Ishikawa (cell line): ENCODE results near the gene AFM.

Experiments
- CEBPB ChIP-seq: IDR thresholded peaks from 2 replicates; pipeline ENCODE4 v1.6.1; 2012
- CREB1 ChIP-seq: IDR thresholded peaks from 2 replicates; pipeline ENCODE4 v1.6.1; 2012; ENCODE audit warnings: low read depth
- EGR1 ChIP-seq: IDR thresholded peaks from 2 replicates; pipeline ENCODE4 v1.6.1; 2012
- EP300 ChIP-seq: IDR thresholded peaks from 2 replicates; pipeline ENCODE4 v1.6.1; 2012; ENCODE audit warnings: borderline replicate concordance
- FOXM1 ChIP-seq: IDR thresholded peaks from 2 replicates; pipeline ENCODE4 v1.6.1; 2012; ENCODE audit warnings: low read depth, borderline replicate concordance
- NFIC ChIP-seq: IDR thresholded peaks from 2 replicates; pipeline ENCODE4 v1.6.1; 2012
- RAD21 ChIP-seq: IDR thresholded peaks from 2 replicates; pipeline ENCODE4 v1.6.1; 2012; ENCODE audit warnings: low read depth
- TAF1 ChIP-seq: IDR thresholded peaks from 2 replicates; pipeline ENCODE4 v1.6.1; 2012; ENCODE audit warnings: low read depth, mild to moderate bottlenecking
- TCF12 ChIP-seq: IDR thresholded peaks from 2 replicates; pipeline ENCODE4 v1.6.1; 2012; ENCODE audit warnings: low read depth
- TEAD4 ChIP-seq: IDR thresholded peaks from 2 replicates; pipeline ENCODE4 v1.6.1; 2012
- YY1 ChIP-seq: IDR thresholded peaks from 2 replicates; pipeline ENCODE4 v1.6.1; 2012; ENCODE audit warnings: low read depth
- ZBTB7A ChIP-seq: IDR thresholded peaks from 2 replicates; pipeline ENCODE4 v1.6.1; 2012; ENCODE audit warnings: low read depth
- TF ChIP-seq, protein P1 (sequence below): IDR thresholded peaks from 2 replicates; pipeline ENCODE4 v1.6.1; 2012
- TF ChIP-seq, protein P2 (sequence below): IDR thresholded peaks from 2 replicates; pipeline ENCODE4 v1.6.1; 2012
- TF ChIP-seq, protein P3 (sequence below): IDR thresholded peaks from 2 replicates; pipeline ENCODE4 v1.6.1; 2012; ENCODE audit warnings: low read depth, mild to moderate bottlenecking

AFM gene

DNA sequence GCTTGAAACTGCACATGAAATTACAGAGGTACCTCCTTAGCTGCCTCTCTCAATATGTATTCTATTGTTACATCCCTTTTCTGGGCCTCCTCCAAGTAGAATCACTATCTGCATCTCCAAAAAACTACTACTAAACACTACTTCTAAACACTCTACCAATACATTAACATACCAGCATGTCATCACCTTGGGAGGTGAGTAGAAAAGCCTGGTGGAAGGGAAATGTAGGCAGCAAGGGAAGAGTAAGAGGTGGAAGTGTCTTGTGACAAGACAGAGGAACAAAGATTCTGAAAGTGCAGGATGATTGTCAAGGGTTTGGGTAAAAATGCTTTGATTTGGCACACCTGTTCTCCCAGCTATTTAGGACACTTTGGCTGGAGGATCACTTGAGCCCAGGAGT is 3.5 kb downstream of the AFM start:
- TF ChIP-seq CEBPB = no peak
- no peak for TF ChIP-seq TCF12
- TF ChIP-seq TAF1 = no peak
- TF ChIP-seq, protein P1, sequence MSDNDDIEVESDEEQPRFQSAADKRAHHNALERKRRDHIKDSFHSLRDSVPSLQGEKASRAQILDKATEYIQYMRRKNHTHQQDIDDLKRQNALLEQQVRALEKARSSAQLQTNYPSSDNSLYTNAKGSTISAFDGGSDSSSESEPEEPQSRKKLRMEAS = no peak
- no peak for TF ChIP-seq CREB1
- TF ChIP-seq YY1 = no peak
- TF ChIP-seq FOXM1 = no peak
- TF ChIP-seq RAD21 = no peak
- no peak for TF ChIP-seq EP300
- no peak for TF ChIP-seq EGR1
- TF ChIP-seq, protein P2, sequence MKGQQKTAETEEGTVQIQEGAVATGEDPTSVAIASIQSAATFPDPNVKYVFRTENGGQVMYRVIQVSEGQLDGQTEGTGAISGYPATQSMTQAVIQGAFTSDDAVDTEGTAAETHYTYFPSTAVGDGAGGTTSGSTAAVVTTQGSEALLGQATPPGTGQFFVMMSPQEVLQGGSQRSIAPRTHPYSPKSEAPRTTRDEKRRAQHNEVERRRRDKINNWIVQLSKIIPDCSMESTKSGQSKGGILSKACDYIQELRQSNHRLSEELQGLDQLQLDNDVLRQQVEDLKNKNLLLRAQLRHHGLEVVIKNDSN = no peak
- TF ChIP-seq ZBTB7A = no peak
- TF ChIP-seq NFIC = no peak
- no peak for TF ChIP-seq TEAD4
- TF ChIP-seq, protein P3, sequence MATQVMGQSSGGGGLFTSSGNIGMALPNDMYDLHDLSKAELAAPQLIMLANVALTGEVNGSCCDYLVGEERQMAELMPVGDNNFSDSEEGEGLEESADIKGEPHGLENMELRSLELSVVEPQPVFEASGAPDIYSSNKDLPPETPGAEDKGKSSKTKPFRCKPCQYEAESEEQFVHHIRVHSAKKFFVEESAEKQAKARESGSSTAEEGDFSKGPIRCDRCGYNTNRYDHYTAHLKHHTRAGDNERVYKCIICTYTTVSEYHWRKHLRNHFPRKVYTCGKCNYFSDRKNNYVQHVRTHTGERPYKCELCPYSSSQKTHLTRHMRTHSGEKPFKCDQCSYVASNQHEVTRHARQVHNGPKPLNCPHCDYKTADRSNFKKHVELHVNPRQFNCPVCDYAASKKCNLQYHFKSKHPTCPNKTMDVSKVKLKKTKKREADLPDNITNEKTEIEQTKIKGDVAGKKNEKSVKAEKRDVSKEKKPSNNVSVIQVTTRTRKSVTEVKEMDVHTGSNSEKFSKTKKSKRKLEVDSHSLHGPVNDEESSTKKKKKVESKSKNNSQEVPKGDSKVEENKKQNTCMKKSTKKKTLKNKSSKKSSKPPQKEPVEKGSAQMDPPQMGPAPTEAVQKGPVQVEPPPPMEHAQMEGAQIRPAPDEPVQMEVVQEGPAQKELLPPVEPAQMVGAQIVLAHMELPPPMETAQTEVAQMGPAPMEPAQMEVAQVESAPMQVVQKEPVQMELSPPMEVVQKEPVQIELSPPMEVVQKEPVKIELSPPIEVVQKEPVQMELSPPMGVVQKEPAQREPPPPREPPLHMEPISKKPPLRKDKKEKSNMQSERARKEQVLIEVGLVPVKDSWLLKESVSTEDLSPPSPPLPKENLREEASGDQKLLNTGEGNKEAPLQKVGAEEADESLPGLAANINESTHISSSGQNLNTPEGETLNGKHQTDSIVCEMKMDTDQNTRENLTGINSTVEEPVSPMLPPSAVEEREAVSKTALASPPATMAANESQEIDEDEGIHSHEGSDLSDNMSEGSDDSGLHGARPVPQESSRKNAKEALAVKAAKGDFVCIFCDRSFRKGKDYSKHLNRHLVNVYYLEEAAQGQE = no peak

DNA sequence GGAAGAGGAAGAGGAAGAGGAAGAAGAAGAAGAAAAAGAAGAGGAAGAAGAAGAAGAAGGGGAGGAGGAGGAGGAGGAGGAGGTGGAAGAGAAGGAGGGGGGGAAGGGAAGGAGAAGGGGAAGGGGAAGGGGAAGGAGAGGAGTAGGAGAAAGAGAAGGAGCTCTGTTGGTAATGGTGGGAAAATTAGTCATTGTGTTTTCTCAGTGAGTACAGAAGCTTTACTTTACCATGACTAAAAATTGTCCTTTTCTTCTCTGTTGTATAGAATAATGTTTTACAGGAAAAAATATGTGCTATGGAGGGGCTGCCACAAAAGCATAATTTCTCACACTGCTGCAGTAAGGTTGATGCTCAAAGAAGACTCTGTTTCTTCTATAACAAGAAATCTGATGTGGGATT is 4.1 kb downstream of the AFM start:
- no peak for TF ChIP-seq EP300
- TF ChIP-seq, protein P2 = no peak
- no peak for TF ChIP-seq FOXM1
- no peak for TF ChIP-seq NFIC
- no peak for TF ChIP-seq TEAD4
- no peak for TF ChIP-seq EGR1
- TF ChIP-seq, protein P1 = no peak
- no peak for TF ChIP-seq TCF12
- TF ChIP-seq YY1 = no peak
- TF ChIP-seq, protein P3 = no peak
- no peak for TF ChIP-seq TAF1
- TF ChIP-seq CEBPB = no peak
- no peak for TF ChIP-seq ZBTB7A
- no peak for TF ChIP-seq CREB1
- TF ChIP-seq RAD21 = no peak

- TF ChIP-seq RAD21 (no peak), EGR1 (no peak), NFIC (no peak), YY1 (no peak), ZBTB7A (no peak), TCF12 (no peak), TAF1 (no peak), TEAD4 (no peak), CEBPB (no peak), CREB1 (no peak), EP300 (no peak), FOXM1 (no peak)
- TF ChIP-seq, protein P1 = no peak
- TF ChIP-seq, protein P3 = no peak
- TF ChIP-seq, protein P2 = no peak
Observed at GRCh38 chr4:73486497-73486896, 5.0 kb downstream of the AFM start.

GRCh38 chr4:73487233-73487632 is 5.7 kb downstream of the AFM start:
- TF ChIP-seq TCF12 = no peak
- TF ChIP-seq YY1 = no peak
